ENCODE measurements around the gene RITA1.

DNA sequence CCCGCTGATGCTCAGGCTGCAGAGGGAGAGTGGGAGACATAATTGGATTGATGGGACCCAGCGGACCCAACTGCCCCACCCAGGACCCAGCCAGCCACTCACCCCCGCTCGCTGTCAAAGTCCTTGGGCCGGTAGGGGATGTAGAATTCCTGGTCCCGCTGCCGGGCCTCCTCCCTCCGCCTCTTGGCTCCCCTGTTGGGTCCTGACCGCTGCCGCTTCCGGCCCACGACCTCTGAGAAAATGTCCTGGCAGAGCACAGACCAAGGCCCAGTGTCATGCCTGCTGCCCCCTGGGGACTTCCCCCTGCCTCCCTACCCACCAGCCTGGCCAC is 22.5 kb upstream of the RITA1 start:
- no peak for TF ChIP-seq EZH2phosphoT487 (IDR thresholded peaks at IDR 0.05; ENCODE audit: low read depth, severe bottlenecking, unreplicated experiment)
- TF ChIP-seq, protein P1, sequence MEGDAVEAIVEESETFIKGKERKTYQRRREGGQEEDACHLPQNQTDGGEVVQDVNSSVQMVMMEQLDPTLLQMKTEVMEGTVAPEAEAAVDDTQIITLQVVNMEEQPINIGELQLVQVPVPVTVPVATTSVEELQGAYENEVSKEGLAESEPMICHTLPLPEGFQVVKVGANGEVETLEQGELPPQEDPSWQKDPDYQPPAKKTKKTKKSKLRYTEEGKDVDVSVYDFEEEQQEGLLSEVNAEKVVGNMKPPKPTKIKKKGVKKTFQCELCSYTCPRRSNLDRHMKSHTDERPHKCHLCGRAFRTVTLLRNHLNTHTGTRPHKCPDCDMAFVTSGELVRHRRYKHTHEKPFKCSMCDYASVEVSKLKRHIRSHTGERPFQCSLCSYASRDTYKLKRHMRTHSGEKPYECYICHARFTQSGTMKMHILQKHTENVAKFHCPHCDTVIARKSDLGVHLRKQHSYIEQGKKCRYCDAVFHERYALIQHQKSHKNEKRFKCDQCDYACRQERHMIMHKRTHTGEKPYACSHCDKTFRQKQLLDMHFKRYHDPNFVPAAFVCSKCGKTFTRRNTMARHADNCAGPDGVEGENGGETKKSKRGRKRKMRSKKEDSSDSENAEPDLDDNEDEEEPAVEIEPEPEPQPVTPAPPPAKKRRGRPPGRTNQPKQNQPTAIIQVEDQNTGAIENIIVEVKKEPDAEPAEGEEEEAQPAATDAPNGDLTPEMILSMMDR (IDR thresholded peaks at IDR 0.05; ENCODE audit: poor library complexity) = no peak
- no peak for TF ChIP-seq EZH2 (IDR thresholded peaks at IDR 0.05; ENCODE audit: borderline replicate concordance)
